ENCODE data around the gene HSF2. TPM values are rescaled to one million over a fixed set of nuclear protein-coding genes. Genes with fewer than 3 reads are reported as not detected.
"Not testable (repeated sequence)": the region's sequence is repeated elsewhere in the genome, so short reads cannot be mapped to it uniquely, and the experiment has no call there.

HSF2 gene
- total and polyA plus RNA-seq, 10 of the 15 experiments (the other 5 are each of a cell fraction or from before 2014, with no cell fraction given): 9.5 to 38.3 (median 16.8) TPM

- peaks cover 7% of the 10 kb centered on the region for H3K79me2 ChIP-seq (ENCODE audit: control insufficient read depth, insufficient read depth, low read length)
- no peak for FAIRE-seq
- no peak overlapping the region for H3K4me3 ChIP-seq
- no peak overlapping the region for H3K27ac ChIP-seq (ENCODE audit: control insufficient read depth, insufficient read depth)
- no peaks in the 10 kb centered on the region for H3K9me3 ChIP-seq (replicated peaks; ENCODE audit: control insufficient read depth, insufficient read depth, low read length)
- 77% methylated on average over 4 of the region's 4 CpGs for WGBS (ENCODE audit: insufficient coverage, insufficient replicate concordance, low lambda C conversion rate, missing lambda C conversion rate)
- H3K9ac ChIP-seq (ENCODE audit: control insufficient read depth, insufficient read depth, low read length): no peak overlapping the region
- POLR2A ChIA-PET: no interaction called here
- intact Hi-C loops (cut with micrococcal nuclease; ENCODE audit: unreplicated experiment) (loop anchor here (5.0 kb wide), 1 partner anchor 32 kb away; no protein-coding TSS in a partner anchor), in situ Hi-C loops (cut with MboI) (loop anchor here (25.0 kb wide), 1 partner anchor 1117 kb away; the partner anchor contains the start of gene TBC1D32)
- BruUV-seq (replicated peaks): no TSS peak
- H4K20me1 ChIP-seq (ENCODE audit: control insufficient read depth, insufficient read depth): no peaks in the 10 kb centered on the region
- no peaks in the 10 kb centered on the region for H3K4me1 ChIP-seq (ENCODE audit: control insufficient read depth, insufficient read depth, low read length)
- DNase-seq (ENCODE audit: low read depth, low spot score): no peak
- no peak for TF ChIP-seq MYB (IDR thresholded peaks at IDR 0.05; ENCODE audit: borderline replicate concordance, low read depth, low read length)
- no peak for TF ChIP-seq POLR2AphosphoS5 (IDR thresholded peaks at IDR 0.05; ENCODE audit: low read length)
- no peak for TF ChIP-seq NFXL1 (IDR thresholded peaks at IDR 0.05; ENCODE audit: borderline replicate concordance)
- no peak for TF ChIP-seq KDM1A (IDR thresholded peaks at IDR 0.05; ENCODE audit: borderline replicate concordance)
- RAD21 ChIA-PET (ENCODE audit: unreplicated experiment): no interaction called here
- H2AFZ ChIP-seq (ENCODE audit: control insufficient read depth, low read depth, low read length): no peak overlapping the region
- no peak for ATAC-seq
- CTCF ChIA-PET: interaction anchor here (0.9 kb wide), 1 partner anchor 29 kb away, joined by 3 read pairs; no protein-coding TSS in a partner anchor
- no peak overlapping the region for H3K4me2 ChIP-seq (ENCODE audit: control insufficient read depth, insufficient read depth)
- no peaks in the 10 kb centered on the region for H3K27me3 ChIP-seq (replicated peaks in 1 of 2; ENCODE audit: control insufficient read depth in 2 of 2, insufficient read depth in 2 of 2, low read length in 1 of 2)
- SMC1A ChIA-PET (ENCODE audit: uncharacterized antibody, unreplicated experiment): interaction anchor here (1.0 kb wide), 1 partner anchor 12 kb away, joined by 4 read pairs; no protein-coding TSS in a partner anchor
- H3K36me3 ChIP-seq (ENCODE audit: control insufficient read depth in 2 of 2, insufficient read depth in 2 of 2, low read length in 1 of 2): peaks cover 2 to 21% of the 10 kb centered on the region in 2 experiments; a peak in 3 of 4 replicates
Observed at GRCh38 chr6:122454673-122455072, 55.2 kb downstream of the HSF2 start.

- RAD21 ChIA-PET (ENCODE audit: unreplicated experiment); H3K9ac ChIP-seq (ENCODE audit: control insufficient read depth, insufficient read depth, low read length); H2AFZ ChIP-seq (ENCODE audit: control insufficient read depth, low read depth, low read length); H3K27ac ChIP-seq (ENCODE audit: control insufficient read depth, insufficient read depth); H4K20me1 ChIP-seq (ENCODE audit: control insufficient read depth, insufficient read depth); H3K4me3 ChIP-seq; FAIRE-seq; H3K9me3 ChIP-seq (replicated peaks; ENCODE audit: control insufficient read depth, insufficient read depth, low read length); H3K4me1 ChIP-seq (ENCODE audit: control insufficient read depth, insufficient read depth, low read length); DNase-seq (ENCODE audit: low read depth, low spot score); H3K27me3 ChIP-seq (replicated peaks in 1 of 2; ENCODE audit: control insufficient read depth in 2 of 2, insufficient read depth in 2 of 2, low read length in 1 of 2); ATAC-seq; POLR2A ChIA-PET; BruUV-seq (replicated peaks); SMC1A ChIA-PET (ENCODE audit: uncharacterized antibody, unreplicated experiment); H3K4me2 ChIP-seq (ENCODE audit: control insufficient read depth, insufficient read depth): not testable (repeated sequence)
- Histone ChIP-seq H3K36me3 (ENCODE audit: control insufficient read depth in 2 of 2, insufficient read depth in 2 of 2, low read length in 1 of 2) (peaks cover 2 to 21% of the 10 kb centered on the region in 2 experiments; a peak in 3 of 4 replicates), H3K79me2 (ENCODE audit: control insufficient read depth, insufficient read depth, low read length) (peaks cover 11% of the 10 kb centered on the region)
- 100% methylated on average over 1 of the region's 1 CpG for WGBS (ENCODE audit: insufficient coverage, insufficient replicate concordance, low lambda C conversion rate, missing lambda C conversion rate)
- intact Hi-C loops (cut with micrococcal nuclease; ENCODE audit: unreplicated experiment) (loop anchor here (5.0 kb wide), 1 partner anchor 33 kb away; no protein-coding TSS in a partner anchor), in situ Hi-C loops (cut with MboI) (loop anchor here (25.0 kb wide), 1 partner anchor 1118 kb away; the partner anchor contains the start of gene TBC1D32)
- CTCF ChIA-PET: interaction anchor here (1.4 kb wide), 1 partner anchor 37 kb away, joined by 3 read pairs; no protein-coding TSS in a partner anchor
Observed at GRCh38 chr6:122455116-122455515, 55.7 kb downstream of the HSF2 start.
